GM21526 (cell line): Measurements from ENCODE around the gene GP1BA.

ENCODE experiments used
- ATAC-seq: cut with Tn5 transposase; IDR thresholded peaks from one replicate; pipeline ENCODE4 v1.9.1; 2021; ENCODE audit warnings: moderate library complexity; ENCODE audit not compliant: unreplicated experiment, low FRiP score

GP1BA gene

DNA sequence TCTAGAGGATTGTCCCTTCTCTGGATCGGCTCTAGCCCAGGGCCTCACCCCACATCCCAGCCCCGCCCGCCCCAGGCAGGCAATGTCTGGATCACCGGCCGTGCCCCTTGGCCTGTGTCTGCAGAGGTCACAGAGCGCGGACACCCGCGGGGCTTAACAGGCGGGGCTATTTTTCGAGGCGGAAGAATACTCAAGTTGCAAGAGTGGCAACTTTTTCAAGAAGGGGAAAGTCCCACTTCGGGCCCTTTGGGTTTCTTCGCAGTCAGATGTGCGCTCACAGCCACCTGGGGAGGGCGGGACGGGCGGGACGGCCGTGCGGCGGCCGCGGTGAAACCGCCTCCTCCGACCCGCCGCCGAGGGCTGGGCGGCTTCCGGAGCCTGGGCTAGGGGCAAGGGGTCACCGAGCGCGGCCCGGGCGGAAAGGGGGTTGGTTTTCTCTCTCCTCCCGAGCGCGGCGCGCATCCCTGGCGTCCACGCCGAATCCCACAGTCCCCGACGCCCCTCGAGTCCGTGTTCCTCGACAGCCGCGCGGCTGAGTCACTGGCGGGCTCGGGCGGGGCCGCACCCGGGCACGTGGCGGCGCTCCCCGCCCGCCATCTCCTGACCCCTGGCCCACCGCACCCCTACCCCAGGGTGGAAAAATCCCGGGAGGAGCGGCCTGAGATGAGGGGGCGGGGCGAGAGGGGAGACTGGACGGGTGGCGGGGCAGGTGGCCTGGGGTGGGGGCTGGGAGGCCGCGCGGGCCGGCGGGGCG, 17.4 kb downstream of the GP1BA start:
- peak; percentile 32 for ATAC-seq

DNA sequence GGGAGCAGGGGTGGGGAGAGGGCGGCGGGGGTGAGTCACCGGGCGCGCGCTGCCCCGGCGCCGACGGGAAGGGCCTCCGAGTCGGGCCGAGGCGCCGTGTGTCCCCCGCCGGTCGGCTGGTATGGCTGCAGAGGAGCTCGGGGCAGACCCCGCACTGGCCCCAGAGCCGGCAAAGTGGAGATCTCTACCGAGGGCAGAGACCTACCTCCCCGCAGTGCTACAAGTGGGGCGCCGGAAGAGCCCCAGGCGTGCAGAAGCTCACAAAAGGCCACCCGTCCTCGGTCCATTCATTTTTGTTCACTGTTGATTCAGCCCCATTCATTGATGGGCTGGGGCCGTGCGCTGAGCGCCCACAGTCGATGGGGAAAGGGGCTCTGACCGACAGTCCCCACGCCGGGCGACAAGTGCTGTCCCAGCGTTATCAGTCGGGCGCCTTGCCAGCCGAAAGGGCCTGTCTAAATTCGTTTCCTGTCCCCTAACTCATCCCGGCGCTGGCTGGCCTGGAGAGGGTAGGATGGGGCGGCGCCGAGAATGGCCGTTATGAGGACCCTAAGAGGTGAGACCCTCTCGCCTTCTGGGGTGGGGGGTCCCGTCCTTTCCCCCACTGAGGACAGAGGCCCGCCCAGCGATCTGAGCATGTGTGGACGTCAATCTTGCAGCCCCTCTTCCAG, 18.1 kb downstream of the GP1BA start:
- no peak for ATAC-seq

DNA sequence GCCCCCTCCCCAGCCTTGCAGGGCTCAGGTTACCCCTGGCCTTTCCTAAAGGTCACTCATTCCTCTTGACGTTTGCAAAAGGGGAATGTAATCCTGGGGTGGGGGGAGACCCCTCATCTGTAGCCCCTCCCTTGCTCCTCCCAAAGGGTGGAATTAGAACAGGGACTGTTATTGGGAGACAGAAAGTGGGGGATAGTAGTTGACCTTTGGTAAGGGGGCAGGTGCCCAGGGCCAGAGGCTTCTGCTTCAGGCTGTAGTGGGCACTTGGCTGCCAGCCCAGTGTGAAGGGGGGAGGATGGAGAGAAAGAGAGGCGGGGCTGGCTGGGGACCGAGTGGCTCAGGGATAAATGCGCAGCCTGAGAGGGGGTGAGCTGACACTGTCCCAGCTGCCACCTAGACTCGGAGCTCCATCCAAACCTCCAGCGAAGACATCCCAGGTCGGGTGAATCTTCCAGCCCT, 18.7 kb downstream of the GP1BA start, which contains the start of gene ENO3:
Gene ENO3 (plus strand): TSS at position 374 of the 459 bp plus-strand sequence. CDS start 711 bp downstream, outside the sequence.
- ATAC-seq: no peak

DNA sequence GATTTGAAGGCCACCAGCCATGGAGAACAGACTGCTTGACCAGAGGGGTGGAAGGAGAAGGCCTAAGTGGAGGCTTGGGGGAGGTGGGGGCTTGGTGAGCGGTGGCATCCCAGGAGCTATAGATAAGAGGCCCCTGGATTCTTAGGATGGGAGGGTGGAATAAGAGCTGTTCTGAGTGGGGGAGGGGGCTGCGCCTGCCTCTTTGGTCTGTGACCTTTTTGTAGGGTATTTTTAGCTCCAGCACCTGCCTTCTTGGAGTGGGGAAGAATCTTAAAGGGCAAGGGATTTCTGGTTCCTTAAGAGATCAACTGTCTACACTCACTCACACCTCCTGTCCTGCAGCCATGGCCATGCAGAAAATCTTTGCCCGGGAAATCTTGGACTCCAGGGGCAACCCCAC, 19.4 kb downstream of the GP1BA start:
- no peak for ATAC-seq

DNA sequence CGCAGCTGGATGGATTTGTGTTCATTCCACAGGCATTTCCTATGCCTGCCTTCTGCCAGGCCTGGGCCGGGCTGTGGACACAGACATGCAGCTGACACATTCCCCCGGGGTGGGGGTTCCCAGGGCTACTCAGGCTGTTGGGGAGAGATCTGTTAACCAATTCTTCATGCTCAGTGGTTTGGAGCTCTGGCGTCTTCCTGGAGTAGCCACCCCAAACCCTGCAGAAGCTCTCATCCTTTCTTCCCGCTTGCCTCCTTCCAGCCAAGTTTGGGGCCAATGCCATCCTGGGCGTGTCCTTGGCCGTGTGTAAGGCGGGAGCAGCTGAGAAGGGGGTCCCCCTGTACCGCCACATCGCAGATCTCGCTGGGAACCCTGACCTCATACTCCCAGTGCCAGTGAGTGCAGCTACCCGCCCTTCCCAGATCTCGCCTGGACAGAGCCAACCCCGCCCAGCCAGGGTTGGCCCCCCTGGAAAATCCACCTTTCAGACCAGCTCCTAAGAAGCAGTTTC, 21.4 kb downstream of the GP1BA start:
- ATAC-seq: no peak

DNA sequence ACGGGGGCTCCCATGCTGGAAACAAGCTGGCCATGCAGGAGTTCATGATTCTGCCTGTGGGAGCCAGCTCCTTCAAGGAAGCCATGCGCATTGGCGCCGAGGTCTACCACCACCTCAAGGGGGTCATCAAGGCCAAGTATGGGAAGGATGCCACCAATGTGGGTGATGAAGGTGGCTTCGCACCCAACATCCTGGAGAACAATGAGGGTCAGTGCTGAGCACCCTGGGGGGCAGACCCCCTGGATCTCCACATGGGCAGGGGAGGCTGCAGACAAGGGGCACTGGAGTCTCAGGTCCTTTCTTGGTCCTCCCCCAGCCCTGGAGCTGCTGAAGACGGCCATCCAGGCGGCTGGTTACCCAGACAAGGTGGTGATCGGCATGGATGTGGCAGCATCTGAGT, 23.0 kb downstream of the GP1BA start:
- ATAC-seq: no peak

DNA sequence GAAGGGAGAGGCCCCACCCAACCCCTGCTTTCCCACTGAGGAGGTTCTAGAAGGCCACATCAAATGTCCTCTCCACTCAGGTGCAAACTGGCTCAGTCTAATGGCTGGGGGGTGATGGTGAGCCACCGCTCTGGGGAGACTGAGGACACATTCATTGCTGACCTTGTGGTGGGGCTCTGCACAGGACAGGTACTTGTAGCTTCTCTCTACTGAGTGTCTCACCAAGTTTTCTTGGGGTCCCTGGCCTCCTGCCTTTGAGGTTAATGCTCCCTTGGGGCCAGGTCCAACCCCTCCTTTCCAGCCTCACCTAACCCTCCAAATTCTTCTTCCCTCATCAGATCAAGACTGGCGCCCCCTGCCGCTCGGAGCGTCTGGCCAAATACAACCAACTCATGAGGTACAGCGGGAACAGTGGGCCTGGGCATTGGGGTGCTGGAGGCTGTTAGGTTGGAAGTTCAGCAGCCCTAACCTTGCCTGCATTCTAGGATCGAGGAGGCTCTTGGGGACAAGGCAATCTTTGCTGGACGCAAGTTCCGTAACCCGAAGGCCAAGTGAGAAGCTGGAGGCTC, 24.5 kb downstream of the GP1BA start:
- no peak for ATAC-seq

DNA sequence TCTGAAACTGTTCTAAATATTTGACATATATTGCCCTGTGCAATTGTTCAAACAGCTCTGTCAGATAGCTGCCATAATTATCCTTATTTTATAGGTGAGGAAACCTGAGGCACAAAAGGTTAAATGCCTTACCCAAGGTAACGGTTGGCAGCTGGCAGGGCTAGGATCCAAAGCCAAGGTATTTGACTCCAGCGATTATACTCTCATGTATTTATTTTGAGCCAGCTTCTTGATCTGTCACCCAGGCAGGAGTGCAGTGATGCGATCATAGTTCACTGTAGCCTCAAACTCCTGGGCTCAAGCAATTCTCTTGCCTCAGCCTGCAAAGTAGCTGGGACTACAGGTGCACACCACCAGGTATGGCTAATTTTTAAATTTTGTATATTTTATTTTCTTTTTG, 26.0 kb downstream of the GP1BA start:
- no peak for ATAC-seq

DNA sequence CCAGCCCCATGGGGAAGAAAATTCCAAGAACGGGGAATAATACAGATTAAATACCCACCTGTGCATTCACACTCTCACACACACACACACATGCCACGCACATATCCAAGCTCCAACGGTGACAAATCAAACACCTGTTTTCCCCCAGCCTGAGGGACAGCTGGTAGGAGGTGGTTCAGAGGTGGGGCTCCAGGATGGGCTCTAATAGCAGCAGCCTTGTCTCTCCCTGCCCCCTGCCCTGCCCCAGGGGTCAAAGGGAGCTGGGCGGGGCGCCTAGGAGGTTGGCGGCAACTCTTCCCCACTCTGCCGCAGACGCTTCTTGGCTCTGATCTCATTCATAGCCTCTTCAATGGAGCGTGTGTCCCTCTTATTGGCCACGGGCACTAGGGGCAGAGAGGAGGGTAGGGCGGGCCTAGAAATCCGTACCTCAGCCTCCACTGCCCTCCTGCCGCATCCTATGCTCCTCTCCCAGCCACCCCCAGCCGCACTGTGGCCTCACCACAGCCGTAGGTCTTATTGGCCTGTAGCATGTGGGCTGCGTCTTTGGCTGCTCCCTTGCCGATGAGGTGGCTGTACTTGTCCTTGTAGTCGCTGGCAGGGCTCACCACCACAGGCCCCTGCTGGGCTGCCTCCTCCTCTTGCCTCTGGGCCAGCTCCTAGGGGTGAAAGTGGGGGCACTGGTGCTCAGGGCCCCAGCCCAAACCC, 27.3 kb downstream of the GP1BA start:
- ATAC-seq: no peak

DNA sequence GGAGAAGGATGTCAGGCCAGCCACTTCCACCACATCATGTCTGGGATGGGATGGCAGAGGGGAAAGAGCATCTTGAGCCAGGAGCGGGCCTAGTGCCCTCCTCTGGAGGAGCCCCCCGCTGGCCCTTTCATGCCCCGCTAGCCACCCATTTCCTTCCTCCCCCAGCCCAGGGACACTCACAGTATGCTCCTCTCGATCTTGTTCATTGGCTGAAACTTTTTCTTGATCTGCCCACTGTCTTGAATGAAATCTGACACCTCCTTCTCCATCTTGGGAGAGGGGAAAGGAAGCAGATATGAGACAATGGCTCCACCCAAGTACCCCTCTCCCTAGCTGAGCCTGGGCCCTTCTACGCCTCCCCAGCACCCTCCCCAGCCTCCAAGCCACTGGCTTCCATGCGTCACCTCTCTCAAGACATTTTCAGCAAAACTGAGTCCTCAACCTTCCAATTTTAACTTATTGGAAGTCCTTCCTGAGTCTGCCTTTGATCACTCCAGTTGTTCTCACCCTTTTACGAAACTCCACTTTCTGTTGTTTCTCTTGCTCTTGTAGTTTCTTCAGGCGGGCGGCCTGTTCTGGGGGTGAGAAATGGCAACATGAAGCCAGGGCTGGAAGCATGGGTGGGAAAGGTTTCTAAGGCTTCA, 28.3 kb downstream of the GP1BA start:
- ATAC-seq: no peak

DNA sequence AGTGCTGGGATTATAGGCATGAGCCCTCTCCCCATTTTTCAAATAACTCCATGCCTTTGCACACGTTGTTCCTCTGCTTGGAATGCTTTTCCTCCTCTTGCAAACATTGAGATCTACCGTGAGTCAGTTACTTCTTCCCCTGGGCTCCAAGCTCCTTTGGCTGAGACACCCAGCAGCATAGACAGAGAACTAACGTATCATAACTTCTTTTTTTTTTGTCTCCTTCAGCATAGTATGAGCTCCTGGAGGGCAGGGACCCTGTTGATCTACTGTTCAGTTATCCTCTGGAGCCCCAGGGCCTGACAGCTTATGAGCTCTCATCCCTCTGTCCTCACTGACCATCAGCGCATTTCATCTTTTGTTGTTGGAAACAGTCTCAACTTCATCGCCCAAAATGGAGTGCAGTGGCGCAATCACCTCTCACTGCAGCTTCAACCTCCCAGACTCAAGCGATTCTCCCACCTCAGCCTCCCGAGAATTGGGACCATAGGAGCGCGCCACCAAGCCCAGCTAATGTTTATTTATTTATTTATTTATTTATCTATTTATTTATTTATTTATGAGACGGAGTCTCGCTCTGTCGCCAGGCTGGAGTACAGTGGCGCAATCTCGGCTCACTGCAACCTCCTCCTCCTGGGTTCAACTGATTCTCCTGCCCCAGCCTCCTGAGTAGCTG, 33.4 kb downstream of the GP1BA start:
- ATAC-seq: no peak

DNA sequence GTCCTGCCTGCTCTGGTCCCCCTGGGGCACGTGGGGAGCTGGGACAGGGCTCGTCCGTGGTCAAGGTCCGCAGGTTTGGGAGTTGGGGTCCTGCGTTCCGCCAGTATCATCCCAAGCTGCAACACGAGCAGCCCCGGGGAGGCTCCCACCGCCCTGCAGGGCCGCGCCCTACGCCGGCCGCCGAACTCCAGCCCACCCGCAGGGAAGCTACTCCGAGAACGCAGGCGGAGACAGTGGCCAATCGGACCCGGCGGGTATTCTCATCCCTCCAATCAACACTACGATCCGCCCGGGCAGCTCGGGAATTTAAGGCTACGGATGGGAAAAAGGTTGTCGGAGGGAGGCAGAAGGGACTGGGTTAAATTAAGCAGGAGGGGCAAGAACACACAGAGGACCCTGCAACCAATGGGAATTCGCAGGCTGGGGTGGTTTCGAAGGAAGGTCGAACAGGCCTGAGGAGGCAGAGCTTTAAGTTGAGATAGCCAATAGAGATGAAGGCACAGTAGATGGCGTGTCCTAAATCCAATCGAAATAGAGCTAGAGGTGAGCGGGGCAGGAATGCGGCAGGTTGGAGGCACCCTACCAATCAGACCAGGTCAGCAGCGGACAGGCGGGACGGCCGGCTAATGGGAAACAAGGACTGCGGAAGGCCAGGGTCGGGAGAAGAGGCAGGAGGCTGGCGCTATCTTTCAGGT, 34.9 kb downstream of the GP1BA start:
- peak; percentile 71 for ATAC-seq

DNA sequence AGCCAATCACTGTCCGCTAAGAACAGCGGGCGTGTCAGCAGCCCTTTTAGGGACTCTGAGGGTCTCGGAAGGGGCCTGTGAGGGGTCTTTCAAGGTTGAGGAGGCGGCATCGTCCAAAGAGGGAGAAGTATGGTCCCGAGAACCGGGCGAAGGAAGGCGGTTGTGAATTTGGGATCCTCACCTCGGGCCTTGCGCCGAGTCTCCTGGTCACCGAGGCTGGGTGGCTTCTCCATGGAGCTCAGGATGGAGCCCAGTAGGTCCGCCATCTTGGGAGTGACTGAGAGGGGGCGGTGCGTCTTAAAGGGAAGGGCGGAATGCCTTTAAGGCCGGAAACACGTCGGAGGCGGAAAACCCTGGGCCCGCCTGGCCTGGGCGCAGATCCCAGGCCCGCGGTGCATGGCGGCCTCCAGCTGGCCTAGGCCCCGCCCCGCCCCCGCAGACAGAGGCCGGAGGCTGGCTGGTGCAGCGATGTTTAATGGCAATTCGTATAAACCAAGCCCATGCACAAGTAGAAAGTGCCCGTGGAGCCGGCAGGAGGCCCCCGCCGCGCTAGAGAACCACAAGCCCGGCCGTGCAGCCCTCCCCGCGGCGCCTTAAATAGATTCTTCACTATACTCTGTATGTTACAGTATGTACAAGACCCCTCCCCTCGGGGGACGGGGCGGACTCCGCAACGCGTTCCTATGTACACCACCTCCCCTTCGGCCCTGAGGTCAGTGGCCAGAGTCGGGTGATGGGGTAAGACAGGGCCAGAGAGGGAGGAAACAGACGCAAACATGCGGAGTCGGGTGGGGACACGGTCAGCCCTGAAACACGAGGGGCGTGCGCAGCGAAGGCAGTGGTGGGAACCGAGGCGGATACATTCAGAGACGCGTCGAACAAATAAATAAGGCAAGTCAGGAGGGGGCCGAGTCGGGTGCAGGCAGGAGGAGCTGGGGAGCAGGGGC, 35.7 kb downstream of the GP1BA start, which contains the start of gene SPAG7:
Gene SPAG7 (minus strand): TSS at position 279 of the 947 bp plus-strand sequence. CDS start 13 bp downstream, at position 266.
- ATAC-seq: peak; percentile 56

DNA sequence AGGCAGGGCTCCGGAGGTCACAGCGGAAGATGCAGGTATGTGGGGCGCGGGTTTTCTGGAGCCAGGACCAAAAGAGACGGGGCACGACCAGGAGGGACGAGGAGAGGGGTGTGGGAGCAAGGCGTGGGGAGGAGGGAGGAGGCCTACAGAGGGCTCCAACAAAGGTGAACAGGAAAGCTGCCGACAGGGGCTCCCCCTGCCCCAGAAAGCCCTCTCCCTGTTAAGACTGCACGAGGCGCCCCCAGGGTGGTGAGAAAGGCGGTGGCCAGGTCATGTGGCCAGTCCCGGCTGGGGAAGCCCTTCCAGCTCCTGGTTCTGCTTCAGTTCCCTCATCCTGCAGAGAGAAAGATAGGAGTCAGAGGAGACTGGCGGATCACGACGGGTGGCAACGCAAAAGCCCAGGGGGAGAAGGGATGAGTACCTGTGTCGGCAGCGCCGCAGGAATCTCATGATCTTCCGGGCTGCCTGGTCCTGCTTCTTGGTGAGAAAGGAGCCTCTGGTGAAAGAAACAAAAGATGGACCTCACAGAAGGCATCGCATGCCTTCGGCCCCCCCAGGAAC, 36.5 kb downstream of the GP1BA start:
- no peak for ATAC-seq

DNA sequence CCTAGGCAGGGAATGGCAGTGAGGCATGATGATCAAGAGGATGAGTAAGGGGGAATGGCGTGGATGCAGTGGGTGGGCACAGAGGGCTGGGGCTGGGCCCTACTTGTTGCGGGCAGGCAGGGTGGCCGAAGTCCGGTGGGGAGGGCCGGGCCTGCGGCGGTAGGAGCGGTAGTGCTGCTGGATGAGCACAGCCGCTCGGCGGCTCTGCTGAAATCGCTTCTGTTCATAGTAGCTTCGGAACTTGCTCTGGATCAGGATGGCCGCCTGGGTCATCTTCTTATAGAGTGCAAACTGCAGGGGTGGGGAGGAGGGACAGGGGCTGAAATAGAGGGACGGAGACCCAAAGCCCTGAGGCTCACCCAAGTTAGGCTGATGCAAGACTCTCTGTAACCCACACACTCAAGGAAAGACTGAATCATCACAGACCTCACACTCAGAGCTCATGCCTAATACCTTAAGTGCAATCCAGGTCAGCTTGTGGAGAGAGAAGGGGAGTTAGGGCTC, 37.0 kb downstream of the GP1BA start:
- no peak for ATAC-seq

DNA sequence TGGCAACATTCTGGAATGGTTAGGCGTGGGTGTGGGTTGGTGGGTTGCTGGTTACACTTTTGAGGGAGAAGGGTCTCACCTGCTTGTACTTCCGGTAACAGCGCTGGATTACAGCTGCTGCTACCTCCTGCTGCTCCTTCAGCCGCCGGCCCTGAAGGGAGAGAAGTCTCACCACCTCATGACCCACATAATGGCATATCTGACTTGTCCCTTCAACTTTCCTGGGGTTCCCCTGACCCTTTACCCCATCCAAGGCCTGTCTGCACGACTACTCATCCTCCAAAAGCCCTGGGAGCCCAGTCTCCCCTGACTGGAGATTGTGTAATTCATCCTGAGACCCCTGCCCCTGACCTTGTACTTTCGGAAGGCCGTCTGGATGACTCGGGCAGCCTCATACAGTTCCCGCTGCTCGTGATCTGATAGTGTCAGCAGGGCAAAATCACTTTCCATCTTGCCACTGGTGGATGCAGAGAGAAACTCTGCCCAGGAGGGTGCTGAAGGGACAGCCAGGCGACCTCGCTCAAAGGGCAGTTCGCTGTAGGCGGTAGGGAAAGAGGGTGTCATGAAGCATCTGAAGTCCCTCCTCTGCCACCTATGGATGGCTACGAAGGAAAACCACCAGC, 37.6 kb downstream of the GP1BA start:
- ATAC-seq: no peak

DNA sequence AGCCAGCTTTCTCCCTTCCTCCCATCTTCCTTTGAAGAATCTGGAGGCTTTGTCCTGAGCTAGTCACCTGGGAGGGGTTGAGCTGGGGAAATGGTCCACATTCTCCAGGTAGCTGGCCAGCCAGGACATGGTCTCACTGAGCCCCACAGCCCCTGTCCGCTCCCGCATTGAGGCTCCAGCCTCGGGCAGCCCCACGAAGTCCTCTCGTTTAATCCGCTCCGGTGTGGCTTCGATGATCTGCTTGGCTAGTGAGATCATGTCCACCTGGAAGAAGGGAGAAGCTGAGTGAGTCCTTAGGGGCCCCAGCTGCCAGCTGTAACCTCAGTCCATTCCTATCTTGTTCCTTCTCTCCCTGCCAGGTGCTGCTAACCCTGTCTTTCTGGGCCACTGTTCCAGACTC, 38.2 kb downstream of the GP1BA start:
- ATAC-seq: no peak
